Measurements from ENCODE around the gene PHF1. TPM values are rescaled to one million over a fixed set of nuclear protein-coding genes. Genes with fewer than 3 reads are reported as not detected.

The PHF1 gene
- total RNA-seq, 2 experiments from 2014 or later: 31.9 to 32.6 TPM

GRCh38 chr6:33424855-33425667 is 14.2 kb downstream of the PHF1 start:
- no peak for DNase-seq
- TF ChIP-seq CTCF (IDR thresholded peaks at IDR 0.05): no peak
- intact Hi-C loops (cut with micrococcal nuclease): loop anchor here (5.0 to 10.0 kb wide), 2 partner anchors 33 to 150 kb away; partner anchors contain the start of gene KIFC1
- Mint-ChIP-seq H3K4me1 (ENCODE audit: low read depth) (peaks cover 56% of the 10 kb centered on the region), H3K36me3 (ENCODE audit: low read depth) (peaks cover 22% of the 10 kb centered on the region), H3K9me3 (no peaks in the 10 kb centered on the region), H3K27me3 (no peaks in the 10 kb centered on the region), H3K27ac (peak overlapping the region; percentile 90), H3K4me3 (peak overlapping the region; percentile 84)
- no peak for ATAC-seq
- ChIA-PET POLR2A (interaction anchor here (0.6 to 2.1 kb wide), 15 partner anchors 7 to 190 kb away, joined by 3 to 11 read pairs (median 3); partner anchors contain the start of genes CUTA, TAPBP and ZBTB9), CTCF (interaction anchor here (0.5 to 2.3 kb wide), 9 partner anchors 9 to 160 kb away, joined by 3 to 10 read pairs (median 3); partner anchors contain the start of gene B3GALT4)

- no peaks in the 10 kb centered on the region for H3K9me3 Mint-ChIP-seq
- ATAC-seq (peak; percentile 65), DNase-seq (peak; percentile 93)
- peaks cover 22% of the 10 kb centered on the region for H3K36me3 Mint-ChIP-seq (ENCODE audit: low read depth)
- peaks cover 63% of the 10 kb centered on the region for H3K4me1 Mint-ChIP-seq (ENCODE audit: low read depth)
- peak overlapping the region; percentile 90 for H3K27ac Mint-ChIP-seq
- intact Hi-C loops (cut with micrococcal nuclease): loop anchor here (5.0 to 10.0 kb wide), 2 partner anchors 34 to 149 kb away; partner anchors contain the start of gene KIFC1
- no peaks in the 10 kb centered on the region for H3K27me3 Mint-ChIP-seq
- ChIA-PET CTCF (interaction anchor here (0.8 to 2.3 kb wide), 14 partner anchors 10 to 195 kb away, joined by 3 to 10 read pairs (median 3); partner anchors contain the start of genes B3GALT4 and KIFC1), POLR2A (interaction anchor here (0.8 to 2.1 kb wide), 20 partner anchors 8 to 155 kb away, joined by 3 to 11 read pairs (median 4); partner anchors contain the start of genes B3GALT4, CUTA, TAPBP and VPS52)
- peak overlapping the region; percentile 84 for H3K4me3 Mint-ChIP-seq
- TF ChIP-seq CTCF (IDR thresholded peaks at IDR 0.05): peak; percentile 34
These were observed 15.1 kb downstream of the PHF1 start for GRCh38 chr6:33425668-33426577.

GRCh38 chr6:33426590-33427511 is 16.0 kb downstream of the PHF1 start:
- H3K9me3 Mint-ChIP-seq: no peaks in the 10 kb centered on the region
- ATAC-seq: peak; percentile 14

More at GRCh38 chr6:33426590-33427511, 16.0 kb downstream of the PHF1 start:
- POLR2A ChIA-PET: interaction anchor here (0.5 to 2.1 kb wide), 11 partner anchors 9 to 156 kb away, joined by 3 to 11 read pairs (median 5); partner anchors contain the start of genes CUTA and VPS52
- no peaks in the 10 kb centered on the region for H3K27me3 Mint-ChIP-seq
- H3K36me3 Mint-ChIP-seq (ENCODE audit: low read depth): peaks cover 22% of the 10 kb centered on the region
- peak overlapping the region; percentile 90 for H3K27ac Mint-ChIP-seq
- peak overlapping the region; percentile 84 for H3K4me3 Mint-ChIP-seq
- CTCF ChIA-PET: interaction anchor here (0.9 to 2.3 kb wide), 10 partner anchors 14 to 194 kb away, joined by 3 to 10 read pairs (median 4); partner anchors contain the start of genes B3GALT4 and KIFC1
- intact Hi-C loops (cut with micrococcal nuclease): loop anchor here (5.0 to 10.0 kb wide), 2 partner anchors 35 to 148 kb away; partner anchors contain the start of gene KIFC1
- peak; percentile 55 for DNase-seq
- no peak for TF ChIP-seq CTCF (IDR thresholded peaks at IDR 0.05)
- peaks cover 61% of the 10 kb centered on the region for H3K4me1 Mint-ChIP-seq (ENCODE audit: low read depth)

All from activated CD8-positive, alpha-beta T cell treated with anti-CD3 and anti-CD28 coated beads for 36 hours (primary cell).